ENCODE data around the gene ZNF420.

GRCh38 chr19:37160153-37160552, 81.9 kb downstream of the ZNF420 start:
- TF ChIP-seq CTCF (IDR thresholded peaks at IDR 0.05; ENCODE audit: low read depth, low read length) (no peak), EZH2phosphoT487 (IDR thresholded peaks at IDR 0.05; ENCODE audit: low read depth) (no peak)
